GM19455 (cell line): ENCODE results near the gene MRM3.
"Not testable (repeated sequence)": the region's sequence is repeated elsewhere in the genome, so short reads cannot be mapped to it uniquely, and the experiment has no call there.

ENCODE experiments used
- ATAC-seq: cut with Tn5 transposase; IDR thresholded peaks from one replicate; pipeline ENCODE4 v1.9.1; 2021; ENCODE audit not compliant: unreplicated experiment

The MRM3 gene

GRCh38 chr17:781805-782731, at the start of gene MRM3, which contains the start of gene GLOD4:
Gene MRM3 (plus strand): TSS chr17:782353. CDS start chr17:782379, 26 bp downstream.
Gene GLOD4 (minus strand): TSS chr17:782280. CDS start chr17:782255, 25 bp downstream.
- peak; percentile 89 for ATAC-seq

- peak; percentile 44 for ATAC-seq
Measured at GRCh38 chr17:732902-733720, 49.0 kb upstream of the MRM3 start.

GRCh38 chr17:733743-734142, 48.4 kb upstream of the MRM3 start:
- no peak for ATAC-seq

- ATAC-seq, result no peak
Measured at GRCh38 chr17:737561-738113, 44.5 kb upstream of the MRM3 start.

- peak; percentile 59 for ATAC-seq
Measured at GRCh38 chr17:740240-741017, 41.7 kb upstream of the MRM3 start.

GRCh38 chr17:742147-742793, 39.9 kb upstream of the MRM3 start:
- no peak for ATAC-seq

GRCh38 chr17:743139-743538, 39.0 kb upstream of the MRM3 start:
- ATAC-seq, result no peak

GRCh38 chr17:744937-745336, 37.2 kb upstream of the MRM3 start:
- no peak for ATAC-seq

GRCh38 chr17:745406-745805, 36.7 kb upstream of the MRM3 start:
- ATAC-seq, result no peak

- ATAC-seq, result no peak
Measured at GRCh38 chr17:746181-746580, 36.0 kb upstream of the MRM3 start.

- no peak for ATAC-seq
Measured at GRCh38 chr17:746783-747629, 35.1 kb upstream of the MRM3 start.

- not testable (repeated sequence) for ATAC-seq
Measured at GRCh38 chr17:748604-749003, 33.5 kb upstream of the MRM3 start.

GRCh38 chr17:749359-749758, 32.8 kb upstream of the MRM3 start:
- not testable (repeated sequence) for ATAC-seq

GRCh38 chr17:750431-751037, 31.6 kb upstream of the MRM3 start:
- ATAC-seq, result no peak

GRCh38 chr17:751269-752001, 30.7 kb upstream of the MRM3 start:
- ATAC-seq, result peak; percentile 44

- peak; percentile 75 for ATAC-seq
Measured at GRCh38 chr17:752002-752619, 30.0 kb upstream of the MRM3 start, which contains the start of gene GEMIN4. Gene GEMIN4 (minus strand): TSS chr17:752264. CDS start chr17:752142, 122 bp downstream.

GRCh38 chr17:752620-753219, 29.4 kb upstream of the MRM3 start:
- no peak for ATAC-seq
